Measurements from ENCODE around the gene TP53.

DNA sequence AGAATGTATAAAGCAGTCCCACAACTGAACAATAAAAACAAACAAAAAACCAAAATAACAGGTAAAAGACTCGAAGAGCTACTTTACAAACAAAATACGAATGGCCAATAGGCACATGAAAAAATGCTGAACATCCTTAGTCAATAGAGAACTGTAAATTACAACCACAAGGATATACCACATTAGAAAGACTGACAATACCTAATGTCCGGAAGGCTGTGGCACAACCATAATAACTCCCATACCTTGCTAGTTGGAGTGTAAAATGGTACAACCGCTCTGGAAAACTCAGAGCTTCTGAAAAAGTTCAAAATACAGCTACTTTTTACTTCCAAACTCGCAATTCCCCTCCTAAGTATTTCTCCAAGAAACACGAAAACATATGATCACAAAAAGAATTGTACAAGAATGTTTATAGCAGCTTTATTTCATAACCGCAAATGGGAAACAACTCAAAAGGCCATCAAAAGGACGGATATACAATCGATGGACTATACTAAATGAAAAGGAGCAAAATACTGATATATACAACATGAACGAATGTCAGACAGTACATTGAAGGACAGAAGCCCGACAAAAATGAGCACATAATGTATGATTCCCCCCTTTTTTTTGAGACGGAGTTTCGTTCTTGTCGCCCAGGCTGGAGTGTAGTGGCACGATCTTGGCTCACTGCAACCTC, 2.3 kb downstream of the TP53 start:
- TF ChIP-seq POLR2A (IDR thresholded peaks at IDR 0.05) (no peak), POLR2AphosphoS5 (IDR thresholded peaks at IDR 0.05) (no peak)
- TF ChIP-seq, protein P1, sequence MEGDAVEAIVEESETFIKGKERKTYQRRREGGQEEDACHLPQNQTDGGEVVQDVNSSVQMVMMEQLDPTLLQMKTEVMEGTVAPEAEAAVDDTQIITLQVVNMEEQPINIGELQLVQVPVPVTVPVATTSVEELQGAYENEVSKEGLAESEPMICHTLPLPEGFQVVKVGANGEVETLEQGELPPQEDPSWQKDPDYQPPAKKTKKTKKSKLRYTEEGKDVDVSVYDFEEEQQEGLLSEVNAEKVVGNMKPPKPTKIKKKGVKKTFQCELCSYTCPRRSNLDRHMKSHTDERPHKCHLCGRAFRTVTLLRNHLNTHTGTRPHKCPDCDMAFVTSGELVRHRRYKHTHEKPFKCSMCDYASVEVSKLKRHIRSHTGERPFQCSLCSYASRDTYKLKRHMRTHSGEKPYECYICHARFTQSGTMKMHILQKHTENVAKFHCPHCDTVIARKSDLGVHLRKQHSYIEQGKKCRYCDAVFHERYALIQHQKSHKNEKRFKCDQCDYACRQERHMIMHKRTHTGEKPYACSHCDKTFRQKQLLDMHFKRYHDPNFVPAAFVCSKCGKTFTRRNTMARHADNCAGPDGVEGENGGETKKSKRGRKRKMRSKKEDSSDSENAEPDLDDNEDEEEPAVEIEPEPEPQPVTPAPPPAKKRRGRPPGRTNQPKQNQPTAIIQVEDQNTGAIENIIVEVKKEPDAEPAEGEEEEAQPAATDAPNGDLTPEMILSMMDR (IDR thresholded peaks at IDR 0.05), result no peak
